NCI-H82 (cell line): ENCODE results near the gene SRCIN1.
"Not testable (repeated sequence)": the region's sequence is repeated elsewhere in the genome, so short reads cannot be mapped to it uniquely, and the experiment has no call there.

Experiments used
- DNase-seq: peaks from one replicate; lab custom pipeline; 2025; lab: John Stamatoyannopoulos, UW

Gene SRCIN1, protein sequence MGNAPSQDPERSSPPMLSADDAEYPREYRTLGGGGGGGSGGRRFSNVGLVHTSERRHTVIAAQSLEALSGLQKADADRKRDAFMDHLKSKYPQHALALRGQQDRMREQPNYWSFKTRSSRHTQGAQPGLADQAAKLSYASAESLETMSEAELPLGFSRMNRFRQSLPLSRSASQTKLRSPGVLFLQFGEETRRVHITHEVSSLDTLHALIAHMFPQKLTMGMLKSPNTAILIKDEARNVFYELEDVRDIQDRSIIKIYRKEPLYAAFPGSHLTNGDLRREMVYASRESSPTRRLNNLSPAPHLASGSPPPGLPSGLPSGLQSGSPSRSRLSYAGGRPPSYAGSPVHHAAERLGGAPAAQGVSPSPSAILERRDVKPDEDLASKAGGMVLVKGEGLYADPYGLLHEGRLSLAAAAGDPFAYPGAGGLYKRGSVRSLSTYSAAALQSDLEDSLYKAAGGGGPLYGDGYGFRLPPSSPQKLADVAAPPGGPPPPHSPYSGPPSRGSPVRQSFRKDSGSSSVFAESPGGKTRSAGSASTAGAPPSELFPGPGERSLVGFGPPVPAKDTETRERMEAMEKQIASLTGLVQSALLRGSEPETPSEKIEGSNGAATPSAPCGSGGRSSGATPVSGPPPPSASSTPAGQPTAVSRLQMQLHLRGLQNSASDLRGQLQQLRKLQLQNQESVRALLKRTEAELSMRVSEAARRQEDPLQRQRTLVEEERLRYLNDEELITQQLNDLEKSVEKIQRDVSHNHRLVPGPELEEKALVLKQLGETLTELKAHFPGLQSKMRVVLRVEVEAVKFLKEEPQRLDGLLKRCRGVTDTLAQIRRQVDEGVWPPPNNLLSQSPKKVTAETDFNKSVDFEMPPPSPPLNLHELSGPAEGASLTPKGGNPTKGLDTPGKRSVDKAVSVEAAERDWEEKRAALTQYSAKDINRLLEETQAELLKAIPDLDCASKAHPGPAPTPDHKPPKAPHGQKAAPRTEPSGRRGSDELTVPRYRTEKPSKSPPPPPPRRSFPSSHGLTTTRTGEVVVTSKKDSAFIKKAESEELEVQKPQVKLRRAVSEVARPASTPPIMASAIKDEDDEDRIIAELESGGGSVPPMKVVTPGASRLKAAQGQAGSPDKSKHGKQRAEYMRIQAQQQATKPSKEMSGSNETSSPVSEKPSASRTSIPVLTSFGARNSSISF

DNA sequence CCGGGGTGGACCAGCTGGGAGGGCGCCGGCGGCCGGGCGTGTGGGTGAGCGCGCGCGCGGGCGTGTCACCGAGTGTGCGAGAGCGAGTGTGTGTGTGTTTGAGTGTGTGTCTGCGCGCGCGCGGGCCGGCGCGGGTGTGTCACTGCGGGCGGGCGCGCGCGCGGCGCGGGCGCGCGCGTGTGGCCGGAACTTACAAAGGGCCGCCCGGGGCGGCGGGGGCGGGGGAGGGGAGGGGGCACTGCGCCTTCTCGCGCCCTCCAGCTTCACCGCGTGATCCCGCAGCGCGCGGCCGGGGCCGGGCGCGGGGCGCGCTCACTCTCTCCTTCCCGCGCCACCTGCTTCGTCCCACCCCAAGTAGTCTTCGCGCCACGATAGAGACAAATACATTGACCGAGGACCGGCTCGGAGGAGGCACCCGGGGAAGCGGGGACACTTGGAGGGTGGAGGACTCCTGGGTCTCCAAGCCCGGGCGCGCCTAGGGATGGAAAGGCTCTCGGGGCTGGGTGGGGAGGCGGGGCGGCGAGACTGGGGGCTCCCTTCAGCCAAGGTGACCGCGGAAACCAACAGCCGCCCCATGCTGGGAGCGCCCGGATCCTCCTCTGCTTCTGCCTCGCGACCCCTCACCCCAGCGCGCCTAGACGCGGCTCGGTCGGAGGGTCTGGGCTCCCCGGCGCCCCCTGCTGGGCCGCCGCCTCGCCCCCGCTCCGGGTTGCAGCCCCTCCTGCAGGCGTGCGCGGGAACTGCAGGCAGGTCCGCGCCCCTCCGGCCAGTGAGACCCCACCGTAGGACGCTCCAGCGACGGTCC is at the start of gene SRCIN1:
SRCIN1 (minus strand) TSS at position 112 of the 805 bp plus-strand sequence. CDS start 247 bp downstream, outside the sequence.
- DNase-seq: peak; percentile 89

DNA sequence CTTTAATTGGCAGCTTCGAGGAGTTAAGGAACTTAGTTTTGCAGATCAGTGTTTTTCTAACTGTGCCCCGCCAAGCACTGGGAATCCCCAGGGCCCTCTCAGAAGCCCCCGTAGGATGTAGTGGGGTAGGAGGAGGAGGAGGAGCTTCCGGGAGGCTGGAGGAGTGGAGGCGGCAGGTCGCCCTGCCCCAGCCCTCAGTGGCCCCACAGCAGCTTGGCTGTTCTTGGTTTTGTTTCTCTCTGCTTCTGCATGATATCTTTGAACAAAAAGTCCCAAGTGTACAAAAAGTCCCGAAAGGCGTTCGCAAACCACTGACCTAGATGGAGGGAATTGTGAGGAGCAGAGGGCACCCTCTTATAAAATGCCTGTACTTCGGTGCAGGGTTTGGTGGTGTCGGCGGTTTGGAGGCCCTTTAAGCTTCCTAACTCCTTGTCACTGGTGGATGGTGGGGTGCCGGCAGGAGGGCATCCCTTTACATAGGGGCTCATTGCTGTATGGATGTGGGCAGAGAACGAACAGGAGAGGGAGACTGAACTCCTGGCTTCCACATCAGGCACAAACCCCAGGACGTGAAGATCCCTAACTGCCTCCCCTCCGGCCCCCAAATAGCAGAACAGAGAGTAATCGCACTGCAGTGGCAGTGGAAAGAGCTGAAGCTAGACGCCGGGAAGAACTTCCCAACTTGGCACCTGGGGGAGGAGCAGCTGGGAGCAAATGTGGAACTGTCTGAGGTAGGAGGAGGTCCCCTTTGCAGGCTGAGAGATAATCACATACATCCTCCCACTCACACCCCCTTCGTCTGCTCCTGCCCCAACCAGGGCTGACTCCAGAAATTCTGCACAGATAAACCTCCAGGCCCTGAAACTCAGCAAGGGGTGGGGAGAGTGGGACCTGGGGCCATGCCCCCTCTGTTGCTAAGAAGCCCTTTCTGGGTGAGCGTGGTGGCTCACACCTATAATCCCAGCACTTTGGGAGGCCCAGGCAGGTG is 49.0 kb upstream of the SRCIN1 start:
- DNase-seq: no peak

DNA sequence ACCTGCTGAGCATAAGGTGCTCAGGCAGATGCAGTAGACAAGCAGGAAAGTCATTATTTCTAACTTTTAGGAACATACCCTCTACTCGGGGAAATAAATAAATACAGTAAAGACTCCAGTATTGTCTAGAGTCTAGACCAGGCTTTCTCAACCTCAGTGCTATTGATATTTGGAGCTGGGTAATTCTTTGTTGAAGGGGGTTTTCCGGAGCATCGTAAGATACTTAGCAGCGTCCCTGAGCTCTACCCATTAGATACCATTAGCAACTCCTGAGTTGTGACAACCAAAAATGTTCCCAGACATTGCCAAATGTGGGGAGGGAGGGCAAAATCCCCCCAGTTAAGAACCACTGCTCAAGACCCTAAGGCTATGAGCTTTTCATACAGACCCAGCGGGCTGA is 47.9 kb upstream of the SRCIN1 start:
- DNase-seq: no peak

DNA sequence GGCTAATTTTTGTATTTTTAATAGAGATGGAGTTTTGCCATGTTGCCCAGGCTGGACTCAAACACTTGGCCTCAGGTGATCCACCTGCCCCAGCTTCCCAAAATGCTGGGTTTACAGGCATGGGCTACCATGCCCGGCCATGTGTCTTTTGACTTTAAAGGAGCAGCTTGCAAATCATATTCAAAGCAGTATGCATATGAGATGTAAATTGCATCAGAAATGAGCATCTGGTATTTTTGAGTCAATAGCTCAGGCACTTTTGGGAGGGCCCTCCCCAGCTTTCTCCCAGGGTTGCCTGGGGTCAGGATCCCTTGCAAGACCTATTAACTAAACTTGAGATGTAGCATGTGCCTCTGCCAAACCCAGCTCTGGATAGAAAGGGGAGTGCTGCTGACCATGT is 47.5 kb upstream of the SRCIN1 start:
- DNase-seq: no peak

DNA sequence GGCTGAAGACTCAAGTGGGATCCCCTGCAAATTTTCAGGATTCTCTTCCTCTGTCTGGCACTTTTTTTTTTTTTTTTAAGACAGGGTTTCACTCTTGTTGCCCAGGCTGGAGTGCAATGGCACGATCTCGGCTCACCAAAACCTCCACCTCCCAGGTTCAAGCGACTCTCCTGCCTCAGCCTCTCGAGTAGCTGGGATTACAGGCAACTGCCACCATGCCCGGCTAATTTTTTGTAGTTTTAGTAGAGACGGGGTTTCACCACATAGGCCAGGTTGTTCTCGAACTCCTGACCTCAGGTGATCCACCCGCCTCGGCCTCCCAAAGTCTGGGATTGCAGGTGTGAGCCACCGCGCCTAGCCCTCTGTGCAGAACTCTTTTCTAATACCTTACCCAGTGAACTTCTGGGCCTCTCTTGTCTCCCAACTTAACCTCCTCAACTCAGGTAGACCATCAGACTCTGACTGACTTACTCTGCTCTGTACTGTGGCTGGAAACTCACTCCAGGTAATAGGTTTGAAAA is 45.0 kb upstream of the SRCIN1 start:
- DNase-seq: not testable (repeated sequence)

DNA sequence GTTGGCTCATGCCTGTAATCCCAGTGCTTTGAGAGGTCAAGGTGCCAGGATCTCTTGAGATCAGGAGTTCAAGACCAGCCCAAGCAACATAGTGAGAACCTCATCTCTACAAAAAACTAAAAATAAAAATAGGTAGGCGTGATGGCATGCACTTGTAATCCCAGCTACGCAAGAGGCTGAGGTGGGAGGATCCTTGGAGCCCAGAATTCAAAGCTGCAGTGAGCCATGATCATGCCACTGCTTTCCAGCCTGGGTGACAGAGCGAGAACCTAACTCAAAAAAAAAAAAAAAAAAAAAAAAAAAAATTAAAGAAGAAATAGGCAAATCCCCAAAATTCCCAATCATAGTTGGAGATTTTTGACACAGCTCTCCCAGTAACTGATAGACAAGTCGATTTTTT is 32.2 kb upstream of the SRCIN1 start:
- no peak for DNase-seq

DNA sequence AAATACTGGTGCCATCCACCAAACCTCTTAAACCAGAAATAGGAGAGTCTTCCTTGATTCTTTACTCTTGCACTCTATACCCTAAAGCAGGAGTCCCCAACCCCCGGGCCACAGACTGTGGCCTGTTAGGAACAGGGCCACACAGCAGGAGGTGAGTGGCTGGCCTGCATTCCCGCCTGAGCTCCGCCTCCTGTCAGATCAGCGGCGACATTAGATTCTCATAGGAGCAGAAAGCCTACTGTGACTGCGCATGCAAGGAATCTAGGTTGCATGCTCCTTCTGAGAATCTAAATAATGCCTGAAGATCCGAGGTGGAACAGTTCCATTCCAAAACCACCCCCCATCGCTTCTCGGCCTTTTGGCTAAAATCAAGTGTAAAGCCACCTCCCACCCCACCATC is 30.3 kb upstream of the SRCIN1 start:
- DNase-seq: peak; percentile 18

DNA sequence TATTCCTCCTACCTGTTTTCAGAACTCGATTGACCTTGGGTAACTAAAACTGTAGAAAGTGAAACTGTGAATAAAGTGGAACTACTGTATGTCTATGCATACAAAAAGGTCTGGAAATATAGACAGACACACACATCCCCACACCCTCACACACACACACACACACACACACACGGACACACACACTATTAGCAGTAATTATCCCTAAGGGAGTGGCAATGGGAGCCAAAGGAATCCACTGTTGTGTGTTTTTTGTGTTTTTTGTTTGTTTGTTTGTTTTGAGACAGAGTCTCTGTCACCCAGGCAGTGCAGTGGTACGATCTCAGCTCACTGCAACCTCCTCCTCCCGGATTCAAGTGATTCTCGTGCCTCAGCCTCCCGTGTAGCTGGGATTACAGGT is 26.6 kb upstream of the SRCIN1 start:
- DNase-seq: no peak

DNA sequence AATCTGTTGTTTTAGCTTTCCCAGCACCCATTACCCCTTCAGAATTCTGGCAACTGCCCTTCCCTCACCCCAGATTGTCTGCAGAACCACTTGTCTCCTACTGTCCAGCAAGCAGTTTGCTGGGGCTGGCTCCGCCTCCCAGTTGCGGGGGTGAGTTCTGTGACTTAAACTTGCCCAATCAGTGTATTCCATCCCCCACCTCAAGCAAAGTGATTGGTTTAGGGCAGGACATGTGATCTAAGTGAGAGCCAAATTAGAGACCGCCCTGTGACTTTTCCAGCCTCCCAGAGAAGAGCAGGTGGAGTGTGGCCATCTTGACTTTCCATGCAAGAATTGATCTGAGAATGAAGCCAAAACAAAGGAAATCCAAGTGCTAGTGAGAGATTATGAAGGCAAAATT is 22.7 kb upstream of the SRCIN1 start:
- DNase-seq: peak; percentile 71

DNA sequence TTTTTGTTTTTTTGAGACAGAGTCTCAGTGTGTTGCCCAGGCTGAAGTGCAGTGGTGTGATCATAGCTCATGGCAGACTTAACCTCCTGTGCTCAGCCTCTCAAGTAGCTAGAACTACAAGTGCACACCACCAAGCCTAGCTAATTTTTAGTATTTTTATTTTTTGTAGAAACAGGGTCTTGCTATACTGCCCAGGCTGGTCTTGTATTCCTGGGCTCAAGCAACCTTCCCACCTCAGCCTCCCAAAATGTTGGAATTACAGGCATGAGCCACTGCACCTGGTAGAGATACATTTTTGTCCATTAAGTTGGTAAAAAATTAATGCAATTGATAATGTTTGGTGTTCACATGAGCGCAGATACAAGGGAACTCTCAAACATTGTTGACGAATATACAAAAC is 22.2 kb upstream of the SRCIN1 start:
- DNase-seq: no peak

DNA sequence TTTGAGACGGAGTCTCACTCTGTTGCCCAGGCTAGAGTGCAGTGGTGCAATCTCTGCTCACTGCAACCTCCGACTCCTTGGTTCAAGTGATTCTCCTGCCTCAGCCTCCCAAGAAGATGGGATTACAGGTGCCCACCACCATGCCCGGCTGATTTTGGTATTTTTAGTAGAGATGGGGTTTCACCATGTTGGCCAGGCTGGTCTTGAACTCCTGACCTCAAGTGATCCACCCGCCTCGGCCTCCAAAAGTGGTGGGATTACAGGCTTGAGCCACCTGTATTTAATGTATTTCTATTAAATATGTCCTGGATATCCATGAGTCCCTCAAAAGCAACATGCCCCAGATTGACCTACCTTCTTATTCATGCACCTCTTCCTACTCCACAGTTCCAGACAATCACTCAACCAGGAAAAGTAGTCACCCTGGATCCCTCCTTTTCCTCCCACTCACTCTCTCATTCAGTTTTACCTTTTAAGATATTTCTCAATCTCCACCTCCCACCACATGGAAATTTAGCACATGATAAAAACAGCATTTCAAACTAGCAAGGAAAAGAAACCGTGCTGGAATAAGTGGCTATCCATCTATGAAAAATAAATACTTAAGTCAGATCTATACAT is 21.0 kb upstream of the SRCIN1 start:
- DNase-seq: not testable (repeated sequence)

DNA sequence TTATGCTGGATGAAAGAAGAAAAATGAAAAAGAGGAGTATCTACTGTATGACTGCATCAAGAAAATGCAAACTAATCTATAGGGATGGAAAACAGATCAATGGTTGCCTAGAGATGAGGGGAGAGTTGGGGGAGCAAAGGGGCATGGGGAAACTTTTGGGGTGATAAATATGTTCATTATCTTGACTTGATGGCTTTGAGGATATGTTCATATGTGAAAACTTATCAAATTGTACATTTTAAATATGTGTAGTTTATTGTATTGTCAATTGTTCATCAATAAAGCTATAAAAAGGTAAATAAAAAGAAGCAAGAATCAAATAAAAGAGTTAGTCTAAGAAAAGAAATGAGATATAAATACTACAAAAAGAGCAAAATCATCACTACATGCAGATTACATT is 19.7 kb upstream of the SRCIN1 start:
- DNase-seq: no peak

DNA sequence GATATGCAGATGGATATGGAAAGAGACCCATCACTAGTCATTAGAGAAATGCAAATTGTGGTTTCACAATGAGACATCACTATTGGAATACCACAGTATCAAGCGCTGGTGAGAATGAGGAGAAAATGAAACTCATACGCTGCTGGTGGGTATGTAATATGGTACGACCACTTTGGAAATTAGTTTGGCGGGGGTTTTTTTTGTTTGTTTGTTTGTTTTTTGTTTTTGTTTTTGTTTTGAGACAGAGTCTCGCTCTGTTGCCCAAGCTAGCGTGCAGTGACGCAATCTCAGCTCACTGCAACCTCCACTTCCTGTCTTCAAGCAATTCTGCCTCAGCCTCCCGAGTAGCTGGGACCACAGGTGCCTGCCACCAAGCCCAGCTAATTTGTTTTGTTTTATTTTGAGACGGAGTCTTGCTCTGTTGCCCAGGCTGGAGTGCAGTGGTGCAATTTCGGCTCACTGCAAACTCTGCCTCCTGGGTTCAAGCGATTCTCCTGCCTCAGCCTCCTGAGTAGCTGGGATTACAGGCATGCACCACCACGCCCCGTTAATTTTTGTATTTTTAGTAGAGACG is 19.1 kb upstream of the SRCIN1 start:
- not testable (repeated sequence) for DNase-seq

DNA sequence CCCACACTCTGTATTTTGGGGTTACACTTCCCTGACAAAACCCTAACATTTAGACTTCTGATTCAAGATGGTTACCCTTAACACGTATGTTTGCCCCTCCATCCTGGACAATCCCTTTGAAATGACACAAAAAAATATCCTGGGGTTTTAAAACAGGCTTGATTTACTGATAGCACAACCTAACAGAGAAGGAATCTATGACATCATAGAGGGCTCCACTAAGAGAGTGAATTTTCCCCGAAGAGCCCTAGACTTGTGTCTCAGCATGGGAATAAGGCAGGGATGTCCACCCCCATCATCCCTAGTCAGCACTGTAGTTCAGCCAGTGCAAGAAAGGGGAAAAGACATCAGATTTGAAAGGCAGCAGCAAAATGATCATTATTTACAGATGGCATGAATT is 15.8 kb upstream of the SRCIN1 start:
- no peak for DNase-seq

DNA sequence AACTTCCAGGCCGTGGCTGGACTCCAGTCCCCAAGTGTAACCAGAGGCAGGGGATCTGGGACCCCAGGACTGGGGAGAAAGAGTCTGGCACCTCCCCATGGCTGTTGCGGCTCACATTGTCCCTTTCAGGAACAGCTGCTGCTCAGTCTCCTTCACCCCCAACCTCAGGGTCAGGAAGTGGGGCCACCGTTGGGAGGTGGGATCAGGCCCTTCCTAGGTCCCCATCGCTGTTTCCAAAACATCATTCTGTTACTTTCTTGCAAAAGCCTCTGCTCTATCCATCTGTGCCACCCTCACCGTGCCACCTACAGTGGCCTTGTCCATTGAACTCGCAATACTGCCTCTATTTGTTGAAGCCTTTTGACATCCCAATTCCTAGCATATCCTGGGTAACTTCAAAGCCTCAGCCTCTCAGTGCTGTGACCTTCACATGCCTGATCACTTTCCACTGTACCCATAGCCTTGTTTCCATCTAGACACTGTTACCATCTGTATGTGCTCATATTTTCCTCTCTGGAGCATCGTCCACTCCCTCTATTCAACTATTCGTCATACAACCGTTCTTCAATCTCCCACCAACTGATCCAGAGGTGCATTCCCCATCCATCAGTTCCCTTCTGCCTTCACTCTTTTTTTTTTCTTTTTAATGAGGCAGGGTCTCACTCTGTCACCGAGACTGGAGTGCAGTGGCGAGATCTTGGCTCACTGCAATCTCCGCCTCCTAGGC is 15.0 kb upstream of the SRCIN1 start:
- DNase-seq: no peak

DNA sequence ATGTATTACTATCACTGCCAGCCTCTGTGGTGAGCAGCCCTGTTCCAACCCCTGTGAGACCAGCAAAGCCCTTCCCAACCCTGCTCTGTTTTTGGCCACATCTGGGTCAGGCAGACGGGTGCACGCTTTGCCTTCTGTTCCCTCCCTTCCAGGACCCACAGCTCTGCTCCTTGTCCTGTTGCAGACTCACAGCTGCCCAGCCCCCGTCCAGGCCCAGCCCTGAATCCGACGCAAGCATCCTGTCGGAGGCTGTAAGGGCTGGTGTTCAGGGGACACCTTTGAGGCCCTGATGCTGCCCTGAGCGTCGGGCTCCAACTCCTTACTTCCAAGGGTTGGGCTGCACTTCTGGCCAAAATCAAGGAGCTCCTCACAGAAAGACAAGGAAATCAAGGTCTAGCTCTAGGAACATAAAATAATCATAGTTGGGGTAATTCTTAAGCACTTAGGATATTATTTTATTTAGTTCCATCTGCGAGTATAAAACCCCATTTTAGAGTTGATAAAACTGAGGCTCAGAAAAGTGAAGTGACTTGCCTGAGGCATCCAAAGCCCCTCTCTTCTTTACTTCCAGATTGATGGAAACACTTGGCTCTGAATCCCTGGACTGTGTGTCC is 14.3 kb upstream of the SRCIN1 start:
- no peak for DNase-seq

DNA sequence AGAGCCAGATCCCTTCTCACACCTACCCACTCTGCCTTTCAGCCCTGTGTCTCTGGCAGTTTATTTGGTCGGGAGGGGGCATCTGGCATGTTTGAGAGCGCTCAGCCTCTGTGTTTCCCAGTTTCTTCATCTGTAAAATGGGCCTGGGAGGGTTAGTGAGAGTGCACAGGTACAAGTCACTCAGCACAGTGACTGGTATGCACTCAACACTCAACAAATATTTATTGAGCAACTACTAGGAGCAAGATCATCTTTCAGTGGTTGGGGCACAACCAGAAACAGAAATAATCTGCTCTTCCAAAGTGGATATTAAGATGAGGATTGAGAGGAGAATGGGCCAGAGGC is 13.7 kb upstream of the SRCIN1 start:
- no peak for DNase-seq
